HG02938 (cell line): Measurements from ENCODE around the gene EIF3B.
A peak's percentile ranks its signal among the peaks of the same experiment; 100 is the strongest.
"Not testable (repeated sequence)": the region's sequence is repeated elsewhere in the genome, so short reads cannot be mapped to it uniquely, and the experiment has no call there.

Experiments used
- ATAC-seq: cut with Tn5 transposase; IDR thresholded peaks from one replicate; pipeline ENCODE4 v1.9.1; 2021; ENCODE audit warnings: mild to moderate bottlenecking, moderate library complexity; ENCODE audit not compliant: unreplicated experiment

EIF3B gene

DNA sequence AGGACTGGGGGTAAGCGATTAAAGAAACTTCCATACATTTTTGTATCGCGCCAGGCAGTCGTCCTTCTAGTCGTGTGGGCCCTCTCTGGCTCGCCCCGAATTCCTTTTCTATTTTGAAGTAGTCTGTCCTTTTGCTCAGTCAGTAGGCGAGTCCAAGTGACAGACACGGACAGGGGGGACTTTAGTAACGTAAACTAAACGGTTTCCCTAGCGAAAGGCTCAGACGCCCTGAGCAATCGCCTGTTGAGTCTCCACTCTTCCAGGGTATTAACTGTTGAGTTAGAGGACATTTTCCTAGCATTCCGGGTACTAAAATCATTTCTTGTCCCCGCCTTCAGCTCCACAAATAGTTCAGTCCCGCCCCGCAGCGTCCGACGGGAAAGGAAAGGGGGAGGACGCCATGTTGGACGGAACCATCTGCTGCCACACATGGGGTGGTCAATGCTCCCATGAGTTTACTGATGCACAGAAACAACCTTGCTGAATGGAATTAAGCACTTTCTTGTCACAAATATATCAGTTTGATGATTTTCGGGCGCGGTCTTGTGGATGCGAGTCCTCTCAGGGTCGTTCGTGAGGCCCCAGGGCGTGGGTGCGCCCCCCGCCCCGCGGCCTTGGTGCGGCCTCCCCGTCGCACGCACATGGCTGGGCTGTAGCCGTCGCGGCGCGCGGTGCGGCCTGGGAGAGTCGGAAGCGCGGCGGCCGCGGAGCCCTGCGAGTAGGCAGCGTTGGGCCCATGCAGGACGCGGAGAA is at the start of gene EIF3B:
TSS of gene EIF3B (plus strand) at position 642 of the 753 bp plus-strand sequence. CDS start at position 737, 95 bp downstream.
- peak; percentile 78 for ATAC-seq

DNA sequence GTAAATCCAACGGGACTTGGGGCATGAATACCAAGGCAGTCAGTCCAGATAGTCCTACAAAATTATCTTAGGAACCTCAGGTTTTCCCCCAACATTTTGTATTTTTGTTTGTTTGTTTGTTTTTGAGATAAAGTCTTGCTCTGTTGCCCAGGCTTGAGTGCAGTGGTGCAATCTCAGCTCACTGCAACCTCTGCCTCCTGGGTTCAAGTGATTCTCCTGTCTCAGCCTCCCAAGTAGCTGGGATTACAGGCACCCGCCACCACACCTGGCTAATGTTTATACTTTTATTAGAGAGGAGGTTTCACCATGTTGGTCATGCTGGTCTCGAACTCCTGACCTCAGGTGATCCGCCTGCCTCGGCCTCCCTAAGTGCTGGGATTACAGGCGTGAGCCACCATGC is 49.4 kb upstream of the EIF3B start:
- ATAC-seq = not testable (repeated sequence)

DNA sequence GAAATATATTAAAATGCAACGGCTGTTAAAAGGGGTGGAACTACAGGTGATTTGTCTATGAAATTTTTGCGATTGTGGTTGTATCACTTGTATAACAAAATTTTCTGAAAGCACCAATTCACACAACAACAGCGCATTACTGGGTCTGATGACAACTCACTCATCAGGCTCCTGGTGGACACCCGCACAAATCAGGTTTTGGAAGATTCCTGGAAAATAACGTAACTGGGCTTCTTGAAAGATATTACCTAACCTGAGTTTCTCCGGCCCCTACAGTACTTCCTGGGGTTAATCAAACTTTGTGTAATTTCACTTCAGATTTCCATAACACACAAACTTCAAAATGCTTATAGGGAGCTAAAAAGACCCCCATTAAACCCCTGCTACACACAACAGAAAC is 47.9 kb upstream of the EIF3B start:
- no peak for ATAC-seq

DNA sequence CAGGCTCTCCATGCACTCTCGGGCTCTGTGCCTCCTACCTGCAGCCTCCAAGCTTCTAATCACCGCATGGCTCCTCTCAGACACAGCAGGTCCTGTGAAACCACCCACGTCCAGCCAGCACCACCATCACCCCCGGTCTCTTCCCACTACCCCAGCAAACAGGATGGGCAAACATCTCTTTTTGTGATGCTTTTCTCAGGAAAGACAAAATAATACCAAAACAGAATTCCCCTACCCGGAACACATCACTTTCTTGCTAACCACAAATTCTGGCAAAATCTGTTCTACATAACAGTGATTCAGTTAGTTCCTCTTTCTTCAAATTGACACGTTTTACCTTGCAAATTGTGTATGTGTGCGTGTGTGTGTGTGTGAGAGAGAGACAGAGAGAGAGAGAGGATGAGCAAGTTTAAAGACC is 46.9 kb upstream of the EIF3B start:
- no peak for ATAC-seq

DNA sequence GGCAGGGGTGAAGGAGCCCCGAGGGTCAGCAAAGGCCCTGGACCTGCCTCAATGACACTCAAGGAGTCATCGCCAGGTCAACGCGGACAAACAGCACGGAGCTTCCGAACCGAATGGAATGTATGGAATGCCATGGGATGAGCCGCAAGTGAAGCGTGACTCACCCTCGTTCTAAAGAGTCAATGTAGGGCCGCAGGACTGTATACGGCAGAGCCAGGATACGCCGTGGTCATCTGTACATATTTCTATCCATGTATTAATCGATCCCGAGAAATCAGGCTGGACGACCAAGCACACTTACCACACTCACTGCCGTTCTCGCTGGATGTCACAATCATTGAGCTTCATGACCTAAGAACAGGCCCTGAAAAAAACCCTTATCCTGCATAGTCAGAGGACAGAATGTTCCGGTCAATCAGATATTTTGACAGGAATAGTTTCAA is 44.7 kb upstream of the EIF3B start:
- no peak for ATAC-seq

DNA sequence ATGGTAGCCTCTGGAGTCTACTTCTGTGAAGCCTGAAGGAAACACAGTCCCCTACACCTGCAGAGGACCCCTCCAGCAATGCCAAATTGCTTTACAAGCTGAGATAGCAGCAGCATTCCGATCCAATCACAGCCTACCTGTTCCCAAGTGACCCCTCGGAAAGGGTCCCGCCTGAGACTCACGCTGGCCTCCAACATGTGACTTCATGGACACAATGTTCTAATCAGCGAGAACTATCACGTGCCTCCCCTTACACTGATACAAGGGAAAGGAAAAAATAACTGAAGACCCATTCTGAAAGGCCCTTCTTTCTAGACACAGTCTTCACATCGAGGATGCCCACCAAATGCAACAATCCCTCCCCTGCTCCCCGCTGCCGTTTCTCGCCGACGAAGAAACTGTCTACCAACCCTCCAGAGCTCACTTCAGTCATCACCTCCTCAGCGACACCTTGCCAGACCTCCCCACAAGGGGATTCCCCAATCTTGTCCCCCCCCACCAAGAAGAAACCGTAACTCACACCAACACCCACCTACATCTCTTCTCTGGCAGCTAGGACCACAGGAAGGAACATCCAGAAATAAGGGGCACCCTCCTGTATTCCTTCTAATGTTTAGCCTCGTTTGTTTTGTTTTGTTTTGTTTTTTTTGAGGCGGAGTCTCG is 42.2 kb upstream of the EIF3B start:
- ATAC-seq = no peak

DNA sequence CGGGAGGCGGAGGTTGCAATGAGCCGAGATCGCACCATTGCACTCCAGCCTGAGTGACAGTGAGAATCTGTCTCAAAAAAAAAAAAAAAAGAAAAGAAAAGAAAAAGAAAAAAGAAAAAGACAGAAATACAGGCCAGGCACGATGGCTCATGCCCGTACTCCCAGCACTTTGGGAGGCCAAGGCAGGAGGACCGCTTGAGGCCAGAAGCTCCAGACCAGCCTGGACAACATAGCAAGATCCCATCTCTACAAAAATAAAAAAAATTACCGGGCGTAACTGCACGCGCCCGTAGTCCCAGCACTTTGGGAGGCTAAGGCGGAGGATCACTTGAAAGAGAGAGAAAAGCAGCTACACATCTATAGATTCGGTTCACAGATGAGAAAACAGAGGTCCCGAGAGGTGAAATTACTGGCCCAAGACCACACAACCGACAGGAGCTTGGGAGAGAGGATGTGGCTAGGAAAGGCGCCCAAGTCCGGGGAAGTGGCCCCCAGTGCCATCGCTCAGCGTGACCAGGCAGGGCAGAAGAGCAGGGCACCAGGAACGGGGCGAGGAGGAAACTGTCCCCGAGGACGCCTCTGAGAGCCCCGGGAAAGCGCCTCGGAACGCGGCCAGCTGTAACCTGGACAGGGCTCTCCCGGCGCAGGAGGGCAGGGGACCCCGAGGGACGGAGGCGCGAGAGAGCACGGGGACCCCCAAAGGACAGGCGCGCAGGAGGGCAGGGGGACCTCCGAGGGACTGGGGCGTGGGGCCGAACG is 41.0 kb upstream of the EIF3B start:
- peak; percentile 14 for ATAC-seq

DNA sequence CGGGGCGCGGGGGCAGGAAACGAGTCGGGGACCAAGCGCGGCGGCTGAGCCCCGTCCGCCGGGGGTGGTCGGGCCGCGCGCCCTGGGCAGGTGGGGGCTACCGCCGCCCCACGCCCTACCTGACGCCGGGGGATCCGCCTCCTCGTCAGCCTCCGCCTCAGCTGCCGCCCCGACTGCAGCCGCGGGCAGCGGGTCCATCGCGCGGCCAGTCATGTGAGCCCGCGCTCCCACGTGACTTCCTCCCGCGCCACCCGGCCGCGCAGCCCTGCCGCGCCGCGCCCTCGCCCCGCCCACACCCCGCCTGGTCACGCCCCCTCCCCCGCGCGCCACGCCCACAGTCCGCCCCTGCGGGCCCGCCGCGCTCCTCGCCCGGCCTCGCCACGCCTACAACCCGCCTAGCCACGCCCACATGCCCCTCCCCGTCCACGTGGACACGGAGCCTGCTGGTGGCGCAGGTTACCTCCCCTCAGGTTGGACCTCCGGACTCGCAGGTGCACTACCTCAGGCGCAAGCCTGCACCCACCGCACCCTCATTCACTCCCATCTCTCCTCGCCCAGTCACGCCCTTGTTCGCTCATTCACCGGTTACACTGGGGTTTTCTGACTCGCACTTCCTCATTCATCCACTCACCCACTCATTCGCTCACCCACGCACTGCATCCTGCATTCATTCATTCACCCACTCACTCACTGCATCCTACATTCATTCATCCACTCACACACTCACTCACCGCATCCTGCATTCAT is 40.2 kb upstream of the EIF3B start, which contains the start of gene SNX8:
TSS of gene SNX8 (minus strand) at position 233 of the 747 bp plus-strand sequence. CDS start at position 213, 20 bp downstream.
- peak; percentile 71 for ATAC-seq

DNA sequence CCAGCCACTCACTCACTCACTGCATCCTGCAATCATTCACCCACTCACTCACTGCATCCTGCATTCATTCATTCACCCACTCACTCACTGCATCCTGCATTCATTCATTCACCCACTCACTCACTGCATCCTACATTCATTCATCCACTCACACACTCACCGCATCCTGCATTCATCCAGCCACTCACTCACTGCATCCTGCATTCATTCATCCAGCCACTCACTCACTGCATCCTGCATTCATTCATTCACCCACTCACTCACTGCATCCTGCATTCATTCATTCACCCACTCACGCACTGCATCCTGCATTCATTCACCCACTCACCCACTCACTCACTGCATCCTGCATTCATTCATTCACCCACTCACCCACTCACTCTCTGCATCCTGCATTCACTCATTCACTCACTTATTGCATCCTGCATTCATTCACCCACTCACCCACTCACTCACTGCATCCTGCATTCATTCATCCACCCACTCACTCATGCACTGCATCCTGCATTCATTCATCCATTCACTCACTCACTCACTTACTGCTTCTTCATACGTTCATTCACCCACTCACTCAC is 39.6 kb upstream of the EIF3B start:
- ATAC-seq = not testable (repeated sequence)

DNA sequence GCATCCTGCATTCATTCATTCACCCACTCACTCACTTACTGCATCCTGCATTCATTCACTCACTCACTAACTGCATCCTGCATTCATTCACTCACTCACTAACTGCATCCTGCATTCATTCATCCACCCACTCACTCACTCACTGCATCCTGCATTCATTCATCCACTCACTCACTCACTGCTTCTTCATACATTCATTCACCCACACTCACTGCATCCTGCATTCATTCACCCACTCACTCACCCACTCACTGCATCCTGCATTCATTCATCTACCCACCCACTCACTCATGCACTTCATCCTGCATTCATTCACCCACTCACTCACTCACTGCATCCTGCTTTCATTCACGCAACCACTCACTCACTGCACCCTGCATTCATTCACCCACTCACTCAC is 38.8 kb upstream of the EIF3B start:
- ATAC-seq = no peak

DNA sequence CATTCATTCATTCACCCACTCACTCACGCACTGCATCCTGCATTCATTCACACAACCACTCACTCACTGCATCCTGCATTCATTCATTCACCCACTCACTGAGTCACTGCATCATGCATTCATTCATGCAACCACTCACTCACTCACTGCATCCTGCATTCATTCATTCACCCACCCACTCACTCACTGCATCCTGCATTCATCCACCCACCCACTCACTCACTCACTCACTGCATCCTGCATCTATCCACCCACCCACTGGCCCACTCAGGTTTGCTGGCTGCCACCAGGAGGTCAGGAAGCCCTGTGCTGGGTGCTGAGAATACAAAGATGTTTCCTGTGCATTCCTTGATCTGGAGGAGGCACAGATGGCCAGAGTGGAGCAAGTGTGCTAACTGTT is 38.0 kb upstream of the EIF3B start:
- no peak for ATAC-seq

DNA sequence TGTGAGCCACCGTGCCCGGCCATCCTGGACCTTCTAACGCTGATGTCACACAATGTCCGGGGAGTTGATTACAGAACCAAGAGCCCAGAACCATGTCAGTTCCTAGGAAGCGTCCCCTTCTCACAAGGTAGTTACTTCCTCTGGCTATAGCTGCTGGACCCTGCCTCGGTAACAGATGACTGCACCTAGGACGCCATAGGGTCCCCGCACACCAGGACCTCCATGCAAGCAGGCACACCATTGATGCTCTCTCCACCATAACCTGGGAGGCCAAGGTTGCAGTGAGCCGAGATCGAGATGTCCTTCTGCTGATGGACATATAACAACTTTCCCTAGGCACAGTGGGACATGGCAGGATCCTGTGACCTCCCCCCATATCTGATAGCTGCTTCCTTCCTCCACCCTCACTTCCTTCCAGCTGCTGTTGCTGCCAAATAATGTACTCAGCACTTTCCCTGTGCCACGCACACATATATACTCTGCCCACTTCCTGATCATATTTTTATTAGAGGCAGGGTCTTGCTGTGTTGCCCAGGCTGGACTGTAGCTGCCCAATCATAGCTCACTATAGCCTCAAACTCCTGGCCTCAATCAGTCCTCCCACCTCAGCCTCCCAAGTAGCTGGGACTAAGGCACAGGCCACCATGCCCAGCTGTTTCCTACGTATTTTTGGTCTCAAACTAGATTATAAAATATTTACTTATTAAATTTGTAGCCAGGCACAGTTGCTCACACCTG is 36.9 kb upstream of the EIF3B start:
- no peak for ATAC-seq

DNA sequence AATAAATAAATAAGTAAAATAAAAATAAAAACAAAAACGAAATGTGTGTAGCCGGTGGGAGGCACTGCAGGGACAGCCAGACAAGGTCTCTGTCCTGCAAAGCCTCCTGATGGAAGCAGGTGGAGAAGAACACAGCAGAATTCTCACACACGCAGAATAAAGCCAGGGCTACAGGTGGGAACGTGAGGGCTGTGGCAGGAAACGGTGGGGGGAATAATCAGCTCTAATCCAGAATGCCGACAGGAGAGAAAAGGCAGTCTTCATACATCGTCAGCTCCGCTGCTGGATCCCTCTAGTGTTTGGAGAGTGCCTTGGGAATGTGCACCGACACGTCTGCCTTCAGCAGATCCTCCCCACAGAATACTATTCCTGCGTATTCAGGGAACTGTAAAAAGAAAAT is 33.6 kb upstream of the EIF3B start:
- ATAC-seq = no peak

DNA sequence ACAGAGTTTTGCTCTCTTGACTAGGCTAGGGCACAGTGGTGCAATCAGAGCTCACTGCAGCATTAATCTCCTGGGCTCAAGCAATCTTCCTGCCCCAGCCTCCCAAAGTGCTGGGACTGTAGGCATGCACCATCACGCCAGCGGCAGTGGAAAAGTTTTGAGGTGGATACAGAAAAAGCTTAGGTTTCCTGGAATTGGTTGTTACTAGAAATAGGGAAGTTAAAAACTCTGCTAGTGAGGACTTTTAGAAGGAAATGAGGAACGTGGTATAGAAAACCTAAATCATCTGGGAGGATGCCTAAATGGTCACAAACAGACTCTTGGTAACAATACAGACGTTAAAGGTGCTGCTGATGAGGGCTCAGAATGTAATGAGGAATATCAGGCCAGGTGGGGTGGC is 29.5 kb upstream of the EIF3B start:
- no peak for ATAC-seq

DNA sequence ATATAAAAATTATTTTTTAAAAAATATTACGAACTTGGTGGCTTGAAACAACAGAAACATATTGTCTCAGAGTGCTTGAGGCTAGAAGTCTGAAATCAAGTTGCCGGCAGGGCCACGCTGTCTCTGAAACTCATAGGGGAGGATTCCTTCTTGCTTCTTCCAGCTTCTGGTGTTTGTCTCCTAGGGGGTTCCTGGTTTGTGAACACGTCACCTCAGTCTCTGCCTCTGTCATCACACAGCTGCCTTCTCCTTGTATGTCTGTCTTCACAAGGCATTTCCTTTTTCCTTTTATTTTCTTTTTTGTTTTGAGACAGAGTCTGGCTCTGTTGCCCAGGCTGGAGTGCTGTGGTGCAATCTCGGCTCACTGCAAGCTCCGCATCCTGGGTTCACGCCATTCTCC is 27.7 kb upstream of the EIF3B start:
- no peak for ATAC-seq

DNA sequence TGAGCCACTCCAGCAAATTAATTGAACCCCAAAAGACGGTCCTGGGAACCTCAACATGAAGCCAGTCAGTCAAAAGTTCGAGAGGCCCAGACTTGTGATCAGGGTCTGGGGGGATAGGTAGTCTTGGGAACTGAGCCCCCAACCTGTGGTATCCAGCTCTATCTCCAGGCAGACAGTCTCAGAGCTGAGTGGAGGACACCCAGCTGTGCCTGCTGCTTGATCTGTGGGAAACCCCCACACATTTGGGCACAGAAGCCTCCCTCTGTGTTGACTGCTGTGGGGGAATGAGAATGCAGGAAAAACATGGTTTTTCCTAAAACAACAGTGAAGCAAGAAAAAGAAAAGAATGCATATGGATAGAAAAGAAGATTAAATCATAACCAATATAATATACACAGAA is 24.1 kb upstream of the EIF3B start:
- ATAC-seq = no peak

DNA sequence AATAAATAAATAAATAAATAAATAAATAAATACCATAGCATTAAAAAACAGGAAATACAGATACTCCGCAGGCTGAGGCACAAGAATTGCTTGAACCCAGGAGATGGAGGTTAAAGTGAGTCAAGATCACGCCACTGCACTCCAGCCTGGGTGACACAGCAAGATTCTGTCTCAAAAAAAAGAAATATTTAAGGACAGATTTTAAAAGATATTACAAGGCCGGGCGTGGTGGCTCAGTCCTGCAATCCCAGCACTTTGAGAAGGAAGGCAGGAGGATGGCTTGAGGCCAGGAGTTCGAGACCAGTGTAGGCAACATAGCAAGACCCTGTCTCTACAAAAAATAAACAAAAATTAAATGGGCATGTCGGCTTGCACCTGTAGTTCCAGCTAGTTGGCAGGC is 22.9 kb upstream of the EIF3B start:
- no peak for ATAC-seq

DNA sequence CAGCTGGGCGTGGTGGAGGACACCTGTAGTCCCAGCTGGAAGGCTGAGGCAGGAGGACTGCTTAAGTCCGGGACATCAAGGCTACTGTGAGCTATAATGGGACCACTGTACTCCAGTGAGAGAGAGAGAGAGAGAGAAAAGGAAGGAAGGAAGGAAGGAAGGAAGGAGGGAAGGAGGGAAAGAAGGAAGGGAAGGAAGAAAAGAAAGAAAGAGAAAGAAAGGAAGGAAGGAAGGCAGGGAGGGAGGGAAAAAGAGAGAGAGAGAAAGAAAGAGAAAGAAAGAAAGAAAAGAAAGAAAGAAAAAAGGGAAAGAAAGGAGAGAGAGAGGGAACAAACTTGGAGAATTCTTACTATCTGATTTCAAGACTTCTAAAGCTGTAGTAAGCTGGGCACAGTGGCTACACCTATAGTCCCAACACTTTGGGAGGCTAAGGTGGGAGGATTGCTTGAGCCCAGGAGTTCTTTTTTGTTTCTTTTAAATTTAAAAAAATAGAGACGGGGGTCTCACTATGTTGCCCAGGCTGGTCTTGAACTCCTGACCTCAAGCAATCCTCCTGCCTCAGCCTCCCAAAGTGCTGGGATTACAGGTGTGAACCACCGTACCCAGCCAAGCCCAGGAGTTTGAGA is 21.9 kb upstream of the EIF3B start:
- not testable (repeated sequence) for ATAC-seq

DNA sequence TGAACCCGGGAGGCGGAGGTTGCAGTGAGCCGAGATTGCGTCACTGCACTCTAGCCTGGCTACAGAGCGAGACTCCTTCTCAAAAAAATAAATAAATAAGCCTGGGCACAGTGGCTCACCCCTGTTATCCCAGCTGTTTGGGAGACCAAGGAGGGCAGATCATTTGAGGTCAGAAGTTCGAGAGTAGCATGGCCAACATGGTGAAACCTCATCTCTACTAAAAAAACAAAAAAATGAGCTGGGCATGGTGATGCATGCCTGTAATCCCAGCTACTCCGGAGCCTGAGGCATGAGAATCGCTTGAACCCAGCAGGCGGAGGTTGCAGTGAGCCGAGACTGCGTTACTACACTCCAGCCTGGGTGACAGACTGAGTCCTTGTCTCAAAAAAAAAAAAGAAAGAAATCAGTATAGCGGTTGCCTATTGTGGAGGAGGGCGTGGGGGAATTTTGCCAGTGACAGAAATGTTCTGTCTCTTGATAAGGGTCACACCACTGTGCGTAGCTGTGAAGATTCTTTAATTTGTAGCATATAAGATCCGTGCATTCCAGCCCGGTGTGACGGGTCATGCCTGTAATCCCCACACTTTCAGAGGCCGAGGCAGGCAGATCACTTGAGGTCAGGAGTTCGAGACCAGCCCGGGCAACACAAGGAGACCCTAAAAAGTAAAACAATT is 17.9 kb upstream of the EIF3B start:
- ATAC-seq = no peak
